Natural killer cell (primary cell): Measurements from ENCODE around the gene TMIE. TPM values are rescaled to one million over a fixed set of nuclear protein-coding genes. Genes with fewer than 3 reads are reported as not detected.

Experiments used
- ATAC-seq, 3 donors: fragments of 150-1000 bp in 2 of 3; fragments of 200-7000 bp in 1 of 3; cut with Tn5 transposase; 1 replicate in 1 of 3; 2 replicates in 2 of 3; pipeline ENCODE4 v1.10.0; 2021; ENCODE audit warnings: mild to moderate bottlenecking in 2 of 3, moderate library complexity in 2 of 3
- DNase-seq, 2 donors: peaks; one replicate each; pipeline versions ENCODE4 v3.0.0 to v3.0.0-alpha.2; 2013 to 2021; ENCODE audit warnings: mixed read lengths in 1 of 2
- H3K27ac ChIP-seq: one replicate; pipeline ENCODE4 v1.5.1; 2013; ENCODE audit warnings: mild to moderate bottlenecking, low read length
- H3K27me3 ChIP-seq: one replicate; pipeline ENCODE4 v1.6.1; 2013; ENCODE audit warnings: low read length; ENCODE audit not compliant: control insufficient read depth, insufficient read depth
- H3K36me3 ChIP-seq: one replicate; pipeline ENCODE4 v1.6.1; 2013; ENCODE audit warnings: low read length; ENCODE audit not compliant: control insufficient read depth, insufficient read depth
- H3K4me1 ChIP-seq: one replicate; pipeline ENCODE4 v1.6.1; 2013; ENCODE audit warnings: low read length; ENCODE audit not compliant: control insufficient read depth, insufficient read depth
- H3K4me3 ChIP-seq: one replicate; pipeline ENCODE4 v1.5.1; 2013; ENCODE audit warnings: low read length
- H3K9me3 ChIP-seq: one replicate; pipeline ENCODE4 v1.6.1; 2013; ENCODE audit warnings: low read length; ENCODE audit not compliant: control insufficient read depth, insufficient read depth
- H3K27ac Mint-ChIP-seq, 2 donors: one replicate each; pipeline ENCODE4 v1.8.0; 2022; ENCODE audit warnings: mild to moderate bottlenecking in 2 of 2, mixed read lengths in 2 of 2, moderate library complexity in 1 of 2
- H3K27me3 Mint-ChIP-seq, 2 donors: one replicate each; pipeline ENCODE4 v1.8.0; 2022; ENCODE audit warnings: low read depth in 2 of 2, mixed read lengths in 2 of 2
- H3K36me3 Mint-ChIP-seq: one replicate; pipeline ENCODE4 v1.8.0; 2022; ENCODE audit warnings: mixed read lengths
- H3K4me1 Mint-ChIP-seq, 2 donors: one replicate each; pipeline ENCODE4 v1.8.0; 2022; ENCODE audit warnings: mixed read lengths in 2 of 2
- H3K4me3 Mint-ChIP-seq: one replicate; pipeline ENCODE4 v1.8.0; 2022; ENCODE audit warnings: mild to moderate bottlenecking, moderate library complexity, mixed read lengths
- H3K9me3 Mint-ChIP-seq, 2 donors: one replicate each; pipeline ENCODE4 v1.8.0; 2022; ENCODE audit warnings: mixed read lengths in 2 of 2
- WGBS: methylation state at CpG from one replicate; pipeline ENCODE4 v1.1.7; 2013; ENCODE audit warnings: missing lambda C conversion rate; ENCODE audit not compliant: insufficient coverage; 5-methylcytosine and 5-hydroxymethylcytosine counted together
- intact Hi-C: fragments of 100-400 bp; cut with micrococcal nuclease; formaldehyde crosslinking; loops from one replicate; pipeline ENCODE4 v1.14.2; 2022
- total RNA-seq, 4 donors: library from RNA; stranded (reverse); fragments of 120-200 nt in 1 of 4; gene quantifications; one replicate each; pipeline versions ENCODE4 v1.2.3 to v1.2.4, GENCODE V29; 2013 to 2022
- TF ChIP-seq, protein P1 (sequence below): fragments of 200-600 bp; IDR thresholded peaks from one replicate; pipeline ENCODE4 v1.8.0; 2022; ENCODE audit warnings: antibody characterized with exemption

Gene TMIE
- total RNA-seq, 3 donors from 2014 or later (not counting 1 experiment from before 2014, with no cell fraction given): not detected

DNA sequence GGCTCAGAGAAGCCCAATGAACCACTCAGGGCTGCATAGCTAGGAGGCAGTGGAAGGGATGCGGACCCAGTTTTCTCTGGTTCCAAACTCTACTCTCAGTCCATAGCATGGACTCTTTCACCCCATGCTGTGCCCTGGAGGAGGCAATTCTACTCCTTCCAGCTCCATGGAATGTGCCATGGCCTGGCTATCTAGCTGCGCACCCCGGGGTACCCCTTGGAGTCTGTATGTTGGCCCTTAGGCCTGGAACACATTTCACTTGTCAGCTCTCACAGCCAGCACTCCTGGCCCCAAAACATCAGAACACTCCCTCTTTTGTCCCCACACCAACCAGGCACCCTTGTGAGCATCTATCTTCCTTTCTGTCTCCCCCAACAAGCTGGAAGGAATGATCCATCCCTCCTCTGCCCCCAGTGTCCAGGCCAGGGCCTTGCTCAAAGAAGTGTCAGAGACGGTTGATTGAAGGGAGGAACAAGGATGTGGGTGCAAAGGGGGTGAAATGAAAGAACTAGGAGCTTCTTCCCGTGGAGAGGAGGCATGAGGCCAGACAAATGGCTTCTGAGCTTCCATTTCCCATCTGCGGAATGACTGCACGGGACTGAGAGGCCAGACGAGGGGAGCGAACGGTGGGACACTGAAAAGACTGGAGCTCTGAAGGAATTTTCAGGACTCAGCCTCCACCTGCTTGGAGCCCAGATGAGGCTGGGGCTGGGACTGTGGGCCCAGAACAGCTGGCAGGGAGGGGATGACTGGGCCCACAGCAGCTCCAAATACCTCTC, 13.7 kb downstream of the TMIE start:
- Mint-ChIP-seq H3K27me3 (peaks cover 0 to 18% of the 10 kb centered on the region in 2 donors), H3K4me3 (no peak overlapping the region), H3K36me3 (no peaks in the 10 kb centered on the region), H3K9me3 (no peaks in the 10 kb centered on the region), H3K4me1 (peaks cover 0 to 4% of the 10 kb centered on the region in 2 donors), H3K27ac (no peak overlapping the region)
- Histone ChIP-seq H3K9me3 (no peaks in the 10 kb centered on the region), H3K4me3 (no peak overlapping the region), H3K36me3 (no peaks in the 10 kb centered on the region), H3K27ac (no peak overlapping the region), H3K4me1 (no peaks in the 10 kb centered on the region), H3K27me3 (peaks cover 2% of the 10 kb centered on the region)
- 88% methylated on average over 10 of the region's 10 CpGs for WGBS
- intact Hi-C loops: no loop called here
- ATAC-seq: no peak
- no peak for DNase-seq
- TF ChIP-seq, protein P1, sequence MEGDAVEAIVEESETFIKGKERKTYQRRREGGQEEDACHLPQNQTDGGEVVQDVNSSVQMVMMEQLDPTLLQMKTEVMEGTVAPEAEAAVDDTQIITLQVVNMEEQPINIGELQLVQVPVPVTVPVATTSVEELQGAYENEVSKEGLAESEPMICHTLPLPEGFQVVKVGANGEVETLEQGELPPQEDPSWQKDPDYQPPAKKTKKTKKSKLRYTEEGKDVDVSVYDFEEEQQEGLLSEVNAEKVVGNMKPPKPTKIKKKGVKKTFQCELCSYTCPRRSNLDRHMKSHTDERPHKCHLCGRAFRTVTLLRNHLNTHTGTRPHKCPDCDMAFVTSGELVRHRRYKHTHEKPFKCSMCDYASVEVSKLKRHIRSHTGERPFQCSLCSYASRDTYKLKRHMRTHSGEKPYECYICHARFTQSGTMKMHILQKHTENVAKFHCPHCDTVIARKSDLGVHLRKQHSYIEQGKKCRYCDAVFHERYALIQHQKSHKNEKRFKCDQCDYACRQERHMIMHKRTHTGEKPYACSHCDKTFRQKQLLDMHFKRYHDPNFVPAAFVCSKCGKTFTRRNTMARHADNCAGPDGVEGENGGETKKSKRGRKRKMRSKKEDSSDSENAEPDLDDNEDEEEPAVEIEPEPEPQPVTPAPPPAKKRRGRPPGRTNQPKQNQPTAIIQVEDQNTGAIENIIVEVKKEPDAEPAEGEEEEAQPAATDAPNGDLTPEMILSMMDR: no peak

DNA sequence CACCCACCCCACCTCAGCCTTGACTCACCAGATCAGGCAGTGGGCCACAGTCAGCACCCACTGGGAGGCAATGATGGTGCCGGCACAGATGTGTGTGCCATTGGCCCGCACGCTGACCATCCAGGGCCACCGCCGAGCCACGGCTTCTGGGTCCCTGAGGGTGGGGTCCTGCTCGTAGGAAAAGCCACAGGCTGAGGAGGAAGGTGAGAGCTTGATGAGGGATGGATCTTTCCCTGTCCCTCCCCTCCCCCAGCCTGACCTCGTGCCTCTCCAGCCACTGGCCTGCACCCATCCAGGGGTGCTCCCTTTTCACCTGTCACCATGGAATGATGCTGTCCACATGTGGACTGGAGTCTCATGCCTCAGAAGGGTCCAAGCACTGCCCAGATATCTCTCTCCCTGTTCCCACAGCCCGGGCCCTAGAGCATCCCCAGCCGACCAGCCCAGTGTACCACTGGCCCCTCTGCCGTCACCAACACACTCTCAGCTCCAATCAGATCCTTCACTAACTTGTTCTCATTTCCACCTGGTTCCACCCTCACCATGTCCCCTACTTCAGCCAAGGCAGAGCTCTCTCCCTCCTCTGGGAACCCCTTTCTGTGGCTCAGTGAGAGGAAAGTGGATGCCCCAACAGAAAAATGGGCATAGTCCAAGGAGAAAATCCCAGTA, 14.4 kb downstream of the TMIE start:
- Mint-ChIP-seq H3K36me3 (no peaks in the 10 kb centered on the region), H3K9me3 (no peaks in the 10 kb centered on the region), H3K27me3 (peaks cover 0 to 18% of the 10 kb centered on the region in 2 donors), H3K27ac (no peak overlapping the region), H3K4me1 (peaks cover 0 to 4% of the 10 kb centered on the region in 2 donors), H3K4me3 (no peak overlapping the region)
- TF ChIP-seq, protein P1: no peak
- no peak for ATAC-seq
- 95% methylated on average over 9 of the region's 11 CpGs for WGBS
- intact Hi-C loops: no loop called here
- DNase-seq: no peak
- no peak overlapping the region for H3K4me3 ChIP-seq
- H3K27ac ChIP-seq: no peak overlapping the region
- peaks cover 2% of the 10 kb centered on the region for H3K27me3 ChIP-seq
- H3K36me3 ChIP-seq: no peaks in the 10 kb centered on the region
- H3K4me1 ChIP-seq: no peaks in the 10 kb centered on the region
- H3K9me3 ChIP-seq: no peaks in the 10 kb centered on the region

DNA sequence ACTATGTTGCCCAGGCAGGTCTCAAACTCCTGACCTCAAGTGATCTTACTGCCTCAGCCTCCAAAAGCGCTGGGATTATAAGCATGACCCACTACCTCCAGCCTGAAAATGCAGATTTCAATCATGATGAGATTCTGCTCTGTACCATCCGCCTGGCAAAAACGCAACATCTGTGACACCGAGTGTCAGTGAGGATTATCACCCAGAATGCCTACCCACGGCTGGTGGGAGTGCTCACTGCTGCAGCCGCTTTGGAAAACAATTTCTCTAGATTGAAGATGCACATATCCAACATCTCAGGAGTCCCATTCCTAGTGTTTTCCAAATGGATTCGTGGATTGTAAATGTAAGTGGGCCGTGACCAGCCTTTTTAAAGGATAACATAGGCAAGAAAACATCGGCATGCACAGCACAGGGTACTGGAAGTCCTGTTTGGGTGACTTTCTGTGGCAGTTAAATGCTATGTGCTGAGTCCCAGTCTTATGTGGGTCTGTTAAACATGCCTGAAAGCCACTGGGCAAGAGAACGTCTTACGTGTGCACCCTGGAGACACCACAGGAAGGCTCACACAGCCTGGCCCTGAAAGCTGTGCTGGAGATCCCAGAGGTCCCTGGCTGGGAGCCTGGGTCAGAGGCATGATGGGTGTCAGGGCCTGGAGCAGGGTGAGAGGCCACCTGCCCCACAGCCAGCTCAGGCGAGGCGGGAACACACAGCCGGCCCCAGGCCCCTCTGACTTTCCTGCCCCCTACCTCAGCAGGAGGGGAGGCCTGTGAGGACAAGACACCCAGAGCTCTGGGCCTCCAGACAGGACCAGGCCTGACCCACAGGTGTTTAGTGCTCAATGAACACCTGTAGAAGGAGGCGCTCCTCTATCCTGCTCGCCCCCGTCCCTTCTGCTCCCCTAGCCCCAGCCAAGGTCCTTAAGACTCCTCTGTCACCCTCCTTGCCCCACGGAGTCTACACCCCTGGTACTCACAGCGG, 15.6 kb downstream of the TMIE start:
- intact Hi-C loops: no loop called here
- peaks cover 0 to 18% of the 10 kb centered on the region in 2 donors for H3K27me3 Mint-ChIP-seq
- WGBS: 91% methylated on average over 19 of the region's 19 CpGs
- H3K9me3 Mint-ChIP-seq: peaks cover 0 to 3% of the 10 kb centered on the region in 2 donors
- Histone ChIP-seq H3K9me3 (no peaks in the 10 kb centered on the region), H3K4me1 (no peaks in the 10 kb centered on the region), H3K27me3 (peaks cover 2% of the 10 kb centered on the region), H3K4me3 (no peak overlapping the region), H3K27ac (no peak overlapping the region), H3K36me3 (no peaks in the 10 kb centered on the region)
- DNase-seq: no peak
- no peaks in the 10 kb centered on the region for H3K36me3 Mint-ChIP-seq
- H3K4me3 Mint-ChIP-seq: no peak overlapping the region
- peaks cover 0 to 4% of the 10 kb centered on the region in 2 donors for H3K4me1 Mint-ChIP-seq
- TF ChIP-seq, protein P1: no peak
- H3K27ac Mint-ChIP-seq: no peak overlapping the region
- ATAC-seq: no peak
